ENCODE data around the gene SETD9. TPM values are rescaled to one million over a fixed set of nuclear protein-coding genes. Genes with fewer than 3 reads are reported as not detected.

Gene SETD9
- total and polyA plus RNA-seq, 9 of the 15 experiments (the other 6 are each of a cell fraction or from before 2014, with no cell fraction given) = 10.8 to 32.6 (median 19.8) TPM

DNA sequence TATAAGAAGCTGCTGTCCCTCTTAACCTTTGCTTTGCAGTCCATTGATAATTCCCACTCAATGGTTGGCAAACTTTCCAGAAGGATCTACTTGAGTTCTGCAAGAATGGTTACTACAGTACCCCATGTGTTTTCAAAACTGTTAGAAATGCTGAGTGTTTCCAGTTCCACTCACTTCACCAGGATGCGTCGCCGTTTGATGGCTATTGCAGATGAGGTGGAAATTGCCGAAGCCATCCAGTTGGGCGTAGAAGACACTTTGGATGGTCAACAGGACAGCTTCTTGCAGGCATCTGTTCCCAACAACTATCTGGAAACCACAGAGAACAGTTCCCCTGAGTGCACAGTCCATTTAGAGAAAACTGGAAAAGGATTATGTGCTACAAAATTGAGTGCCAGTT, 27.8 kb upstream of the SETD9 start (continued):
- TF ChIP-seq, protein P1, sequence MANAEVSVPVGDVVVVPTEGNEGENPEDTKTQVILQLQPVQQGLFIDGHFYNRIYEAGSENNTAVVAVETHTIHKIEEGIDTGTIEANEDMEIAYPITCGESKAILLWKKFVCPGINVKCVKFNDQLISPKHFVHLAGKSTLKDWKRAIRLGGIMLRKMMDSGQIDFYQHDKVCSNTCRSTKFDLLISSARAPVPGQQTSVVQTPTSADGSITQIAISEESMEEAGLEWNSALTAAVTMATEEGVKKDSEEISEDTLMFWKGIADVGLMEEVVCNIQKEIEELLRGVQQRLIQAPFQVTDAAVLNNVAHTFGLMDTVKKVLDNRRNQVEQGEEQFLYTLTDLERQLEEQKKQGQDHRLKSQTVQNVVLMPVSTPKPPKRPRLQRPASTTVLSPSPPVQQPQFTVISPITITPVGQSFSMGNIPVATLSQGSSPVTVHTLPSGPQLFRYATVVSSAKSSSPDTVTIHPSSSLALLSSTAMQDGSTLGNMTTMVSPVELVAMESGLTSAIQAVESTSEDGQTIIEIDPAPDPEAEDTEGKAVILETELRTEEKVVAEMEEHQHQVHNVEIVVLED (CRISPR knock-in tag; IDR thresholded peaks at IDR 0.05) = no peak

DNA sequence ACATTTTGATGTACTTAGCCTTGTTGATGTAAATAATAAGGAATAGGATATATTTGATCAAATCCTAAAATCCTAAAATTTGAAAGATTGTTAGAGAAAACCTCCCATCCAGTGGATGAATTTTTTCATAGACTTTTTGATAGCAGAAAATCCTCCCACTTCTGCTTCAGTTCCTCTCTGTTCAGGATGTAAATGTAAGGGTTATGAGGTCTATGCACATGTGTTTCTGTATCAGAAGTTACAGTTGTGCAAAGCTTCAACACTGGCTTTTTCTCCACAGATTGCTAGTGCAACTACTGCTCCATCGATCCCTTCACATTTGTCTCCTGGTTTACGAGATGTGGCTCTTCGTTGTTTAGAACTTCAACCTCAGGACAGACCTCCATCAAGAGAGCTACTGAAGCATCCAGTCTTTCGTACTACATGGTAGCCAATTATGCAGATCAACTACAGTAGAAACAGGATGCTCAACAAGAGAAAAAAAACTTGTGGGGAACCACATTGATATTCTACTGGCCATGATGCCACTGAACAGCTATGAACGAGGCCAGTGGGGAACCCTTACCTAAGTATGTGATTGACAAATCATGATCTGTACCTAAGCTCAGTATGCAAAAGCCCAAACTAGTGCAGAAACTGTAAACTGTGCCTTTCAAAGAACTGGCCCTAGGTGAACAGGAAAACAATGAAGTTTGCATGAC, 16.0 kb upstream of the SETD9 start:
- H3K27me3 ChIP-seq (ENCODE audit: control insufficient read depth in 2 of 2, insufficient read depth in 2 of 2, low read length in 2 of 2) = no peaks in the 10 kb centered on the region
- 88% methylated on average over 5 of the region's 5 CpGs for WGBS (ENCODE audit: insufficient coverage, low coverage, missing lambda C conversion rate)
- no peak overlapping the region for H2AFZ ChIP-seq (ENCODE audit: low read depth, low read length)
- H3K4me1 ChIP-seq (replicated peaks in 1 of 2; ENCODE audit: control insufficient read depth in 2 of 2, insufficient read depth in 2 of 2, low read length in 2 of 2) = no peaks in the 10 kb centered on the region
- in situ Hi-C loops (cut with MboI) = no loop called here
- FAIRE-seq (no peak), ATAC-seq (no peak), DNase-seq (ENCODE audit: extremely low read depth in 1 of 4, low spot score in 3 of 4) (no peak)
- H4K20me1 ChIP-seq (replicated peaks; ENCODE audit: control insufficient read depth, insufficient read depth, low read length) = no peaks in the 10 kb centered on the region
- H3K4me3 ChIP-seq = no peak overlapping the region
- POLR2A ChIA-PET = interaction anchor here (1.3 kb wide), 1 partner anchor 16 kb away, joined by 5 read pairs; the partner anchor contains the start of gene SETD9
- H3K9me1 ChIP-seq (ENCODE audit: control insufficient read depth, insufficient read depth, low read length) = no peaks in the 10 kb centered on the region
- H3K27ac ChIP-seq (ENCODE audit: extremely low read depth, low read depth, low read length) = no peak overlapping the region
- H3K4me2 ChIP-seq (ENCODE audit: insufficient read depth, low read length) = no peak overlapping the region
- TF ChIP-seq NR4A1 (CRISPR knock-in tag; IDR thresholded peaks at IDR 0.05) = no peak
- no peak for TF ChIP-seq NR4A1 (tag; IDR thresholded peaks at IDR 0.05)
- TF ChIP-seq ILF3 (IDR thresholded peaks at IDR 0.05; ENCODE audit: borderline replicate concordance) = no peak
- CTCF ChIA-PET (ENCODE audit: low intra/inter-chr PET ratio) = no interaction called here
- H3K9ac ChIP-seq (ENCODE audit: insufficient read depth in 1 of 2, low read depth in 2 of 2, low read length in 2 of 2) = no peak overlapping the region
- no peaks in the 10 kb centered on the region for H3K79me2 ChIP-seq (ENCODE audit: control insufficient read depth, insufficient read depth, low read length)
- no peaks in the 10 kb centered on the region for H3K9me3 ChIP-seq (replicated peaks; ENCODE audit: control insufficient read depth, insufficient read depth, low read depth, low read length)
- H3K36me3 ChIP-seq (ENCODE audit: control insufficient read depth, insufficient read depth, low read length) = peaks cover 25% of the 10 kb centered on the region
- intact Hi-C loops (cut with micrococcal nuclease) = no loop called here
- no TSS peak for BruUV-seq (replicated peaks)

Data from K562 (cell line).